Vagina (tissue), 2 donors: ENCODE measurements around the gene CHST11.

Source experiments
- CTCF ChIP-seq, 3 experiments: fragments of 450-650 bp in 2 of 3; fragments of 200-600 bp in 1 of 3; sonication (generic) in 1 of 3; IDR thresholded peaks; one replicate each; pipeline ENCODE4 v1.5.1; 2017 to 2019; ENCODE audit warnings: antibody characterized with exemption in 3 of 3, mild to moderate bottlenecking in 2 of 3, moderate library complexity in 2 of 3
- POLR2A ChIP-seq, 2 donors: fragments of 450-650 bp; IDR thresholded peaks; one replicate each; pipeline ENCODE4 v1.6.1; 2017; ENCODE audit warnings: antibody characterized with exemption in 2 of 2, mild to moderate bottlenecking in 2 of 2, moderate library complexity in 2 of 2

GRCh38 chr12:104671409-104672095 is 214.8 kb downstream of the CHST11 start:
- TF ChIP-seq POLR2A (IDR thresholded peaks at IDR 0.05) (no peak), CTCF (IDR thresholded peaks at IDR 0.05) (no peak)
